HG03354 (cell line): Measurements from ENCODE around the gene DKK1.
"Not testable (repeated sequence)": the region's sequence is repeated elsewhere in the genome, so short reads cannot be mapped to it uniquely, and the experiment has no call there.

Experiments used
- ATAC-seq: cut with Tn5 transposase; IDR thresholded peaks from one replicate; pipeline ENCODE4 v1.9.1; 2021; ENCODE audit warnings: mild to moderate bottlenecking; ENCODE audit not compliant: unreplicated experiment, poor library complexity, severe bottlenecking

The DKK1 gene

GRCh38 chr10:52357971-52358370, 43.9 kb downstream of the DKK1 start:
- ATAC-seq, result no peak

- ATAC-seq, result no peak
Measured at GRCh38 chr10:52359441-52359840, 45.4 kb downstream of the DKK1 start.

GRCh38 chr10:52365547-52366432, 51.7 kb downstream of the DKK1 start:
- not testable (repeated sequence) for ATAC-seq
